ENCODE results near the gene LRRC1.

GRCh38 chr6:53903357-53903756 lies 108.6 kb downstream of the LRRC1 start:
- TF ChIP-seq, protein P1, sequence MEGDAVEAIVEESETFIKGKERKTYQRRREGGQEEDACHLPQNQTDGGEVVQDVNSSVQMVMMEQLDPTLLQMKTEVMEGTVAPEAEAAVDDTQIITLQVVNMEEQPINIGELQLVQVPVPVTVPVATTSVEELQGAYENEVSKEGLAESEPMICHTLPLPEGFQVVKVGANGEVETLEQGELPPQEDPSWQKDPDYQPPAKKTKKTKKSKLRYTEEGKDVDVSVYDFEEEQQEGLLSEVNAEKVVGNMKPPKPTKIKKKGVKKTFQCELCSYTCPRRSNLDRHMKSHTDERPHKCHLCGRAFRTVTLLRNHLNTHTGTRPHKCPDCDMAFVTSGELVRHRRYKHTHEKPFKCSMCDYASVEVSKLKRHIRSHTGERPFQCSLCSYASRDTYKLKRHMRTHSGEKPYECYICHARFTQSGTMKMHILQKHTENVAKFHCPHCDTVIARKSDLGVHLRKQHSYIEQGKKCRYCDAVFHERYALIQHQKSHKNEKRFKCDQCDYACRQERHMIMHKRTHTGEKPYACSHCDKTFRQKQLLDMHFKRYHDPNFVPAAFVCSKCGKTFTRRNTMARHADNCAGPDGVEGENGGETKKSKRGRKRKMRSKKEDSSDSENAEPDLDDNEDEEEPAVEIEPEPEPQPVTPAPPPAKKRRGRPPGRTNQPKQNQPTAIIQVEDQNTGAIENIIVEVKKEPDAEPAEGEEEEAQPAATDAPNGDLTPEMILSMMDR (IDR thresholded peaks at IDR 0.05): no peak
- TF ChIP-seq EZH2 (IDR thresholded peaks at IDR 0.05; ENCODE audit: borderline replicate concordance, insufficient read depth, low read depth, low read length, poor library complexity, severe bottlenecking): no peak
